Activated naive CD8-positive, alpha-beta T cell treated with anti-CD3 and anti-CD28 coated beads, Interleukin-2, amount 50 U/mL, for 24 hours (primary cell): ENCODE data around the gene OSMR.

Experiments
- ATAC-seq: fragments of 150-1000 bp; cut with Tn5 transposase; one replicate; pipeline ENCODE4 v1.10.0; 2021
- DNase-seq: peaks from one replicate; pipeline ENCODE4 v3.0.0; 2021
- H3K27ac Mint-ChIP-seq: one replicate; pipeline ENCODE4 v1.8.0; 2021; ENCODE audit warnings: mild to moderate bottlenecking, mixed read lengths
- H3K27me3 Mint-ChIP-seq: one replicate; pipeline ENCODE4 v1.8.0; 2021; ENCODE audit warnings: mixed read lengths
- H3K36me3 Mint-ChIP-seq: one replicate; pipeline ENCODE4 v1.8.0; 2021; ENCODE audit warnings: low read depth, mixed read lengths
- H3K4me1 Mint-ChIP-seq: one replicate; pipeline ENCODE4 v1.8.0; 2021; ENCODE audit warnings: mixed read lengths
- H3K4me3 Mint-ChIP-seq: one replicate; pipeline ENCODE4 v1.8.0; 2021; ENCODE audit warnings: mild to moderate bottlenecking, moderate library complexity, mixed read lengths
- H3K9me3 Mint-ChIP-seq: one replicate; pipeline ENCODE4 v1.8.0; 2021; ENCODE audit warnings: mixed read lengths

Gene OSMR

DNA sequence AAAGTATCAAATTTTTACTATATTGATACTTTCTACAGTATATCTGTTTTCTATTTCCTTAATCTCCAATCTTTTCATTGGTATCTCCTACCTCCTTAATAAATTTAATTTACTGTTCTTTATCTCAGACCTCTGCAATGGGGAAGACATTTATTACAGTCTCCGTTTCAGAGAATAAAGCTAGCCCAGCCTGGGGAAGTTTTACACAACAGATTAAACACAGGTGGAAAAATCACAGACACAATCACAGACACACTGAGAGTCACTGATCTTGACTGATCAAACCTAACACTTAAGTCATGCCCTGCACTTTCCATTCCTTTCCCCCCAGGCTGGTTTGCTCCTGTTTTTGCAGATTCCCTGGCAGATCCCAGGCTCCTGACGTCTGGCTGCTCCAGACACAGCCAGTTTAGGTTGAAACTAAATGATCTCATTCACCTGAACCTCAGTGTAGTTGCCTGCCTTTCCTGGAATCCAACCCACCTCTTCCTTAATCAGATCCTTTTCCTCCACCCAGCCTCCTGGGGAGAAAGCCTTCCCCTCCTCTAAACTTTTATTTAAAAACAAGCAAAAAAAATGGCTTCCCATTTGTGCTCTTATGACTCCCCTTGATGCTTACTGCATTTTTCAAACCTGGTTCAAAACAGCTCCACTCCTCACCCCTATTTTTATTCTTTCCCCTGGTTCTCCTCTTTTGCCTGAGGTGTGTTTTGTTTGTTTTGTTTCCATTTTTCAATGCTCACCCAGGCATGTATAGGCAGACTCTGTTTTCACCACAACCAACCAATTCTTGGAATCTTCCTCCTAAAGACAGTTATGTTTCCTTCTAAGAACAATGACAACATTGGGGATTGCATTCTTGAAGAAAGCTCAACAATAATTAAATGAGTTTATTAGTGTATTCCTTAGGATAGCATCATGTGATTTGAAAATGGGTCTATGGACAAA, 29.5 kb upstream of the OSMR start:
- ATAC-seq (no peak), DNase-seq (no peak)
- Mint-ChIP-seq H3K9me3 (no peaks in the 10 kb centered on the region), H3K36me3 (no peaks in the 10 kb centered on the region), H3K27me3 (peaks cover 30% of the 10 kb centered on the region), H3K4me1 (no peaks in the 10 kb centered on the region), H3K27ac (no peak overlapping the region), H3K4me3 (no peak overlapping the region)

DNA sequence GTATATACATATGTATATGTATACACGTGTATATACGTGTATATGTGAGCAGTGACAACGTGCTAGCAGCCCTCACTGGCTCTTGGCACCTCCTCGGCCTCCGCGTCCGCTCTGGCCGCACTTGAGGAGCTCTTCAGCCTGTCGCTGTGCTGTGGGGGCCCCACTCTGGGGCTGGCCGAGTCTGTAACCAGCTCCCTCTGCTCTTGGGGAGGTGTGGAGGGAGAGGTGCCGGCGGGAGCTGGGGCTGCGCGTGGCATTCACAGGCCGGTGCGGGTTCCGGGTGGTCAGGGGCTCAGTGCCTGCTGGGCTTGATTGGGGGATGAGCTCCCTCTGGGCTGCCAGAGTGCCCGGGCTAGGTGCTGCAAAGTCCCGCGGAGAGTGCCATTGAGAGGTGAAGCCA, 24.1 kb upstream of the OSMR start:
- no peak overlapping the region for H3K4me3 Mint-ChIP-seq
- DNase-seq, result no peak
- H3K27me3 Mint-ChIP-seq, result peaks cover 13% of the 10 kb centered on the region
- ATAC-seq, result no peak
- H3K36me3 Mint-ChIP-seq, result no peaks in the 10 kb centered on the region
- no peak overlapping the region for H3K27ac Mint-ChIP-seq
- peaks cover 6% of the 10 kb centered on the region for H3K9me3 Mint-ChIP-seq
- no peaks in the 10 kb centered on the region for H3K4me1 Mint-ChIP-seq

DNA sequence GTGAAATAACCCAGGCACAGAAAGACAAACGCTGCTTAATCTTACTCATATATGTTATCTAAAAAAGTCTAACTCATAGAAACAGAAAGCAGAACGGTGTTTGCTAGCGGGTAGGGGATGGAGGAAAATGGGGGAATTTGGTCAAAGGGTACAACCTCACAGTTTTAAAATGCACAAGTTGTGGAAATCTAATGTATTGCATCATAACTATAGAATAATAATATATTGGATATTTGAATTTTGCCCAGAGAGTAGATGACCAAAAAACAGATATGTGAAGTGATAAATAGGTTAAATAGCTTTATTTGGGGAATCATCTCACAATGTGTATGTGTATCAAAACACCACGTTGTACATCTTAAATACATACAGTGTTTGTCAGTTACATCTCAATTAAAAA, 22.3 kb upstream of the OSMR start:
- Mint-ChIP-seq H3K27me3 (peaks cover 10% of the 10 kb centered on the region), H3K4me1 (no peaks in the 10 kb centered on the region), H3K27ac (no peak overlapping the region), H3K9me3 (peaks cover 6% of the 10 kb centered on the region), H3K4me3 (no peak overlapping the region), H3K36me3 (no peaks in the 10 kb centered on the region)
- no peak for ATAC-seq
- no peak for DNase-seq

DNA sequence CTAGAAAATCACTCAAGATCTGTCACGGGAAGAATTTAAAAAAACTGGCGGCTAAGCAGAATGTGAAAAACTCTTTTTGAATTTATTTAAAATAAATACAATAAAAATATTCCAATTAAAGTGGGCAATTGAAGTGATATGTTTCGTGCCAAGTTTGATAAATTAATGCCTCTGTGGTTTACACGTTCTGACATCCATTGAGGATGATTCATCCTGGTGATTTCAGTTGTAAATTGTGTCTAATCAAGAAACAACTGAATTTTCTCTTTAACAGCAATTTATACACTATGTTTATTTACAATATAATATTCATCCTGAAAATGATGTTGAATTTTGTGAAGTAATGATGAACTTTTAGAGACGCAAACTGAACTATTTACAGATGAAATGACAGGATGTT, 21.0 kb upstream of the OSMR start:
- Mint-ChIP-seq H3K4me1 (no peaks in the 10 kb centered on the region), H3K27me3 (peaks cover 14% of the 10 kb centered on the region), H3K9me3 (peaks cover 6% of the 10 kb centered on the region), H3K27ac (no peak overlapping the region), H3K36me3 (no peaks in the 10 kb centered on the region), H3K4me3 (no peak overlapping the region)
- DNase-seq (no peak), ATAC-seq (no peak)

DNA sequence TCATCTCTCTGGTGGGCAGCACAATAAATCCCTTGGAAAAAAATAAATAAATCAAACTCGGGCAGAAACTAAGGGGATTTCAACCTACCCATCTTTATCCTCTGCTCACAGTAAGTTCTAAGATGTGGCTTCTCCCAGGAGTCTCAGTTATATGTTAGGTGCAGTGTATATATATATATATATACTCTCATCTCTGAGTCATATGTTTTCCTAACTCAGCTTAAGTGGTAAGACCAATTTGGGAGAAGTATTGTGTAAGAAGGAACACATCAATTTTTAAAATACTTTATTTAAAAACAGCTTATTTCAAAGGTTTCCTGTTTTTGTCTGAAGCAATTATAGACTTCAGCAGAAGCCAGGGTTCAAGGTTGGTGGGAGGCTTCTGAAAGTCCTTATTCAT, 20.3 kb upstream of the OSMR start:
- Mint-ChIP-seq H3K36me3 (no peaks in the 10 kb centered on the region), H3K27me3 (peaks cover 14% of the 10 kb centered on the region), H3K4me3 (no peak overlapping the region), H3K4me1 (no peaks in the 10 kb centered on the region), H3K9me3 (peaks cover 6% of the 10 kb centered on the region), H3K27ac (no peak overlapping the region)
- DNase-seq (no peak), ATAC-seq (no peak)

DNA sequence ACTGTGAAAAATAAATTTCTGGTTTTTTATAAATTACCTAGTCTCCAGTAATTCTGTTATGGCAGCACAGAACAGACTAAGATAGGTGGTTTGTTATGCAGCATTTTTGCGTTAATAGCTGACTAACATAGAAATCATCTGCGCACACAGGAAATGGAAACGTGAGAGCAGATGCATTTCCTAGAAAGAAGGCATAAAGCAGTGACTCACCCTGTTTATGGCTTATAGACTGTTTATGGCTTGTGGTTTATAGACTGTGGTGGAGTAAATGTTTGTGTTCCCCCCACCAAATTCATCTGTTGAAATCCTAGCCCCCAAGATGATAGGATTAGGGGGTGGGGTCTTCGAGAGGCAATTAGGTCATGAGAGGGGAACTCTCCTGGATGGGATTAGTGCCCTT, 18.3 kb upstream of the OSMR start:
- H3K4me3 Mint-ChIP-seq, result no peak overlapping the region
- H3K27ac Mint-ChIP-seq, result no peak overlapping the region
- H3K27me3 Mint-ChIP-seq, result peaks cover 14% of the 10 kb centered on the region
- no peaks in the 10 kb centered on the region for H3K36me3 Mint-ChIP-seq
- H3K4me1 Mint-ChIP-seq, result no peaks in the 10 kb centered on the region
- ATAC-seq (no peak), DNase-seq (no peak)
- H3K9me3 Mint-ChIP-seq, result peaks cover 3% of the 10 kb centered on the region

DNA sequence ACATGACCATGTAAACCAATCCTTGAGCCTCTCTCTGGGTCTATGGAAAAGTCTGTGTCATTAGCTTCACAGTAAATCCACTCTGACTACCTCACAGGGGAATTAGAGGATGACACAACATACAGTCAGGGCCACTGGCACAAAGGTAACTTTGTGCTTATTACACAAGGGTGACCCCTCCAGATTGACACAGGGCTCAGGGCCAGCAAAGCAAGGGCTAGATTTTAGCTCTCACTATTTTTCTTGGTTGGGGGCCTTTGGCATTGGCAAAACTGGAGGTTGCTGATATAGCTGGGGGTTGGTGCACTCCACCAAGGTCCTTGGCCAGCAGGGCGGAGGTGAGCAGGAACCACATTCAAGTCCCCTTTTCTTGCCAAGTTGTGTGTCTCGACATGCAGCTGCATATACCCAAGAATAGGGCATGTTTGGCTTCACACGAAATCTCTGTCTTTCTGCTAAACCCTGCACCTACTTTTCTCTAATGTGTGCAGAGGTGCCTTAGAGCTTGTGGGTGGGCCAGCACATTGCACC, 15.2 kb upstream of the OSMR start:
- H3K9me3 Mint-ChIP-seq, result no peaks in the 10 kb centered on the region
- H3K27ac Mint-ChIP-seq, result no peak overlapping the region
- DNase-seq, result no peak
- peaks cover 14% of the 10 kb centered on the region for H3K27me3 Mint-ChIP-seq
- no peaks in the 10 kb centered on the region for H3K36me3 Mint-ChIP-seq
- H3K4me1 Mint-ChIP-seq, result no peaks in the 10 kb centered on the region
- no peak for ATAC-seq
- no peak overlapping the region for H3K4me3 Mint-ChIP-seq

DNA sequence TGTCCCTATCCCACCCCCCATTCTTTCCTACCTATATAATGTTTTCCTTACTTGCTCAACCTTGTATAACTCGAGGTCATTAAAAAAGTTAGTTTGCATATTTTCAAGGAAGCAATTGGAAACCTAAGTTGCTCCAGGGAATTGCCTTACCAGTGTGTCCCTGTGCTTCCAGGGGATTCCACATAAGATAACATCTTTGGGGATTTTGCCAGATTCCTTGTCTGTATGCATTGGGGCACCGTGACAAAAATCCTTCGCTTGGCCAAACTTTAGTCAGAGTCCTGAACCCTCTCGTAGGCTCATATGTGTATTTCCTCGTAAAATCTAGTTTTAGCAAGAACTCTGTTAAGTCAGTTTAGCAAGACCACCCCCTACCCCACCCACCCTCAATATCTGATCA, 14.7 kb upstream of the OSMR start:
- Mint-ChIP-seq H3K4me3 (no peak overlapping the region), H3K27ac (no peak overlapping the region), H3K36me3 (no peaks in the 10 kb centered on the region), H3K27me3 (peaks cover 13% of the 10 kb centered on the region), H3K9me3 (no peaks in the 10 kb centered on the region), H3K4me1 (no peaks in the 10 kb centered on the region)
- ATAC-seq, result no peak
- DNase-seq, result no peak

DNA sequence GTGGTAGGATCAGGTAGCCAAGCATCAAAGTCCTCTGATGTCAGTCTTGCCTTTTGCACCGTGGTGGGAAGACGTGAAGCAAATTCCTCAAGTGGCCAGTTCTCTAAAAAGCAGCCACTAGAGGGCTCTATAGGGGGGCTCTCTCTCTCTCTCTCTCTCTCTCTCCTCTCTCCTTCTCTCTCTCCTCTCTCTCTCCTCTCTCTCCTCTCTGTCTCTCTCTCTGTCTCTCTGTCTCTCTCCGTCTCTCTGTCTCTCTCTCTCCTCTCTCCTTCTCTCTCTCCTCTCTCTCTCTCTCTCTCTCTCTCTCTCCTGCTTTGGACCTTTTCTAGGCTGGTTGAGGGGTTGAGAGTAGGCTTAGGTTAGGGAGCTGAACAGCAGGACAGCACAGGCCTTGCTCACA, 13.9 kb upstream of the OSMR start:
- Mint-ChIP-seq H3K9me3 (no peaks in the 10 kb centered on the region), H3K4me1 (no peaks in the 10 kb centered on the region), H3K27me3 (peaks cover 7% of the 10 kb centered on the region), H3K36me3 (no peaks in the 10 kb centered on the region), H3K27ac (no peak overlapping the region), H3K4me3 (no peak overlapping the region)
- DNase-seq (no peak), ATAC-seq (no peak)

DNA sequence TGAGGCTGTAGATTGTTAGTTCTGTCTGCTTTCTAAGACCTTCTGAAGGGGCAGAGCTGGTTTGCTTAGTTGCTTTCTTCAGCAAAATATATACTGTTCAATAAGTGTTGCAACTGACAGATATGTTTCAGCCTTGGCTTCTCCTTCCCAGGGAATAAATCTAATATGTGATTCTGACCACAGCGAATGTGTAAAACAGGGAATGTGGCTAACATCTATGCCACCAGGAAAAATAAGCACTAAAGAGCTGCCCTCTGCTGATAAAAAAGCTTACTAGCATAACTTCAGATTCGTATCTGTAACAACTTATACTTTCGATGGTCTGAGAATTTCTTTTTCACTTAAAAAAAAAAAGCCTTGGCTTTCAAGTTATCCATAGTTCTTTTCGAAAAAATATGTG, 13.0 kb upstream of the OSMR start:
- Mint-ChIP-seq H3K36me3 (no peaks in the 10 kb centered on the region), H3K9me3 (no peaks in the 10 kb centered on the region), H3K27ac (no peak overlapping the region), H3K4me3 (no peak overlapping the region), H3K27me3 (peaks cover 7% of the 10 kb centered on the region), H3K4me1 (no peaks in the 10 kb centered on the region)
- DNase-seq (no peak), ATAC-seq (no peak)

DNA sequence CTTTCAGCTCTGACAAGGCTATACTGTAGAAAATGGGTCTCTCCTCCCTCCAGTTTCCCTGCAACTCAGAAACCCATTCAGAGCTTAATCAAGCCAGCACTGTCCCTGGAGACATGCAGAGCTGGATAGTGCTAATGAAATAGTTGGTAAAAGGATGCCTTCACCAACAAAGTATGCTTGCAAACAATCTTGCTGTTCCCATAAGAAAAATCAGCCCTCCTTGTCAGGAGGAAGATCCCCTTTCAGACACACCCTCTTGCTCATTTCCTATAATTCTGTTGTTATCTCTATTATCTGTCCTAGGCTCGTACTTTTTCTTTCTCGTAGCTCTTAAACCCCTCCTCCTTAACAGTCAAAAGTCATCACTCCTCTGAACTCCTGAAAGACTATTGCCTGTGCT, 9.9 kb upstream of the OSMR start:
- Mint-ChIP-seq H3K27me3 (peaks cover 14% of the 10 kb centered on the region), H3K4me1 (no peaks in the 10 kb centered on the region), H3K36me3 (no peaks in the 10 kb centered on the region), H3K9me3 (no peaks in the 10 kb centered on the region), H3K4me3 (no peak overlapping the region), H3K27ac (no peak overlapping the region)
- ATAC-seq (no peak), DNase-seq (no peak)

DNA sequence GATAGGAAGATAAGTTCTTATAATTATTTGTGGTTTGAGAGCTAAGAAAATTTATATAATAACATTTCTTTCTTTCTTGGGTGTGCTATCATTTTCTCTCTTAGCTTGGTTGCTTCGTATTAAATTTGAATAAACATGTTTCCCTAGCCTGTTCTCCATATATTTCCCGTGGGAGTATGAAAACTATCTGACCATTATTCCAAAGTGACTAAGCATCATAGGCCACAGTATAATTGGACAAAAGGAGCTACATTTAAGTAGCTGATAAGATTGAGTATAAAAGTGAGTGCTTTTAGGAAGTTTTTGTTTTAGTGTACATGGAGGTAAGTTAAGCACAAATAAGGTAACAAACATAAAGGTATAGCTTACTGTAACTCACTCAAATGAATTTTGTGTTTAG, 8.4 kb upstream of the OSMR start:
- H3K27ac Mint-ChIP-seq, result no peak overlapping the region
- H3K27me3 Mint-ChIP-seq, result peaks cover 18% of the 10 kb centered on the region
- no peaks in the 10 kb centered on the region for H3K4me1 Mint-ChIP-seq
- no peak for ATAC-seq
- H3K4me3 Mint-ChIP-seq, result no peak overlapping the region
- DNase-seq, result no peak
- H3K9me3 Mint-ChIP-seq, result no peaks in the 10 kb centered on the region
- no peaks in the 10 kb centered on the region for H3K36me3 Mint-ChIP-seq

DNA sequence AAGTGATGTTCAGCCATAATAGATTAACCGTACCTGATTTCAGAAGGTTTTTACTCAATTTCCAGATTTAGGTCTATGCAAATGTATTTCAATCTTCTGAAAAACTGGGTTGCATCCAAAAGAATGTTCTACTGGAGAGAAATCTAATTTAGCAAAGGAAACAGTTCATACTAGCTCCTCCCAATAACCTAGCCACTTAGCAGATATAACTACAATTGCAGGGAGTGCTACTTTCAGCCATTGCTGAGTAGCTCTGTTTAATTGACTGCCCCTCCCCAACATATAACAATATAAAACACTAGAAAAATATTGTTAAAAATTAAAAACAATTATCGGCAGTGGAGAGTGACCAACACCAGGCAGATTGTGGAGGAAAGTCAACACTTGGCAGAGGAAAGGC, 7.9 kb upstream of the OSMR start:
- H3K4me1 Mint-ChIP-seq, result no peaks in the 10 kb centered on the region
- DNase-seq (no peak), ATAC-seq (no peak)
- peaks cover 22% of the 10 kb centered on the region for H3K27me3 Mint-ChIP-seq
- no peaks in the 10 kb centered on the region for H3K9me3 Mint-ChIP-seq
- H3K36me3 Mint-ChIP-seq, result no peaks in the 10 kb centered on the region
- H3K4me3 Mint-ChIP-seq, result no peak overlapping the region
- no peak overlapping the region for H3K27ac Mint-ChIP-seq

DNA sequence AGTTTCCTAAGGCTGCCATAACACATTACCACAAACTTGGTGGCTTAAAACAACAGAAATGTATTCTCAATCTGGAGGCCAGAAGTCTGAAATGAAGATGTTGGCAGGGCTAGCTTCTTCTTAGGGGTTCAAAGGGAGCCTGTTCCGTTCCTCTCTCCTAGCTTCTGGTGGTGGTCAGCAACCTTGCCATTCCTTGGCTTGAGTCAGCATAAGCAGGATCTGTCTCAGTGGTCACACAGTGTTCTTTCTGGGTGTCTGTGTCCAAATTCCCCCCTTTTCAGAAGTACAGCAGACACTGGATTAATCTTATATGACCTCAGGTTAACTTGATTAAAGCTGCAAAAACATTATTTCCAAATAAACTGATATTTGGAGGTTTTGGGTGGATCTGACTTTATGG, 2.1 kb upstream of the OSMR start:
- no peaks in the 10 kb centered on the region for H3K9me3 Mint-ChIP-seq
- DNase-seq, result no peak
- peaks cover 58% of the 10 kb centered on the region for H3K27me3 Mint-ChIP-seq
- no peak overlapping the region for H3K4me3 Mint-ChIP-seq
- peaks cover 10% of the 10 kb centered on the region for H3K4me1 Mint-ChIP-seq
- no peak for ATAC-seq
- H3K36me3 Mint-ChIP-seq, result no peaks in the 10 kb centered on the region
- H3K27ac Mint-ChIP-seq, result no peak overlapping the region

DNA sequence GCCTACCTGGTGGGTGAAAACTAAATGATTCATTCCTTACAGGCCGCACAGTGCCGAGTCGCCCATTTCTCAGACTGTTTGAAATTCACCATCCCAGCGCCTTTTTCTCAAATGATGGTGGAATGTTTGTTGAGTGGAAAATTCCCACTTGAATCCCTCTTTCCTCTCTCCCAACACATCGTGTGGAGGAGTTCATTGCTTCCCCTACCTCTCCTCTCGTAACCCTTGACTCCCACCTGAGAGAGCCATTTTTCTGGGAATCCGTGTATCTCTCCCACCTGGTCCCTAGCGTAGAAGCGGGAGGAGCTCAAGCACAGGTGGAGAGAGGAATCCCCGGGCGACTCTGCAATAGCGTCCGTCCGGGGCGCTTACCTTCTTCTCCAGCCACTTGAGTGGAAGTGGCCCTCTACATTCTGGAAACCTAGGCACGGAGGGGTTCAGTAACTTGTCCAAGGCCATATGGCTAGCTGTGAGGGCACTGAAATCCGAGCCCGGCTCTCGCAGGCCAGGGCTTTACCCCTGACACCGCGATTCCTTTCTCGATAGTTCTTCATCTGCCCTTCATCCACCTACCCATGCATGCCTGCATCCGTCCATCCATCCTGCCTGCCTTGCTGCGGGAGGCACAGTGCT, 683 bp downstream of the OSMR start:
- H3K27me3 Mint-ChIP-seq, result peaks cover 56% of the 10 kb centered on the region

More for the DNA sequence above, 683 bp downstream of the OSMR start:
- DNase-seq, result no peak
- no peak for ATAC-seq
- Mint-ChIP-seq H3K9me3 (peaks cover 4% of the 10 kb centered on the region), H3K27ac (no peak overlapping the region), H3K36me3 (no peaks in the 10 kb centered on the region), H3K4me1 (peaks cover 10% of the 10 kb centered on the region), H3K4me3 (peak overlapping the region; percentile 57)
